Stimulated activated naive CD4-positive, alpha-beta T cell treated with Interleukin-2 at 50 U/mL for 16 hours (primary cell): ENCODE measurements around the gene ADARB2.

ENCODE experiments used
- DNase-seq: peaks from one replicate; lab custom pipeline; 2025; lab: John Stamatoyannopoulos, UW

The ADARB2 gene

GRCh38 chr10:1210667-1211066, 526.7 kb downstream of the ADARB2 start:
- DNase-seq, result no peak

DNA sequence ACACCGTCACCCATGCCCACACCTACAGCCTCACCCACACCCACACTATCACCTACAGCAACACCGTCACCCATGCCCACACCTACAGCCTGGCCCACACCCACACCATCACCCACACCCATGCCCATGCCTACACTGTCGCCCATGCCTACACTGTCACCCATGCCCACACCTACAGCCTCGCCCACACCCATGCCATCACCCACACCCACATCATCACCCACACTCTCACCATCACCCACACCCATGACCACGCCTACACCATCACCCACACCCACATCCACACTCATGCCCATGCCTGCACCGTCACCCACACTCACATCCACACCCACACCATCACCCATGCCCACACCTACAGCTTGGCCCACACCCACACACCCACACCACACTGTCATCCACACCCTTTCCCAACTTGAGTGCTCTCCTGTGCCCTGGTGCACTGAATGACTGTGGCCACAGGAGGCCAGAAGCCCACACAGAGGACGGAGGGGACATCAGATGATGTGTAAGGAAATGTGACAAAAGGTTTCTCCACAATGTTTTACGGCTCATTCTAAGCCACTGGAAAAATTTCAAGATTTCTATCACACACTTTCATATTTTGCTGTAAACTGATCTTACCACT, 527.9 kb downstream of the ADARB2 start:
- DNase-seq, result no peak

DNA sequence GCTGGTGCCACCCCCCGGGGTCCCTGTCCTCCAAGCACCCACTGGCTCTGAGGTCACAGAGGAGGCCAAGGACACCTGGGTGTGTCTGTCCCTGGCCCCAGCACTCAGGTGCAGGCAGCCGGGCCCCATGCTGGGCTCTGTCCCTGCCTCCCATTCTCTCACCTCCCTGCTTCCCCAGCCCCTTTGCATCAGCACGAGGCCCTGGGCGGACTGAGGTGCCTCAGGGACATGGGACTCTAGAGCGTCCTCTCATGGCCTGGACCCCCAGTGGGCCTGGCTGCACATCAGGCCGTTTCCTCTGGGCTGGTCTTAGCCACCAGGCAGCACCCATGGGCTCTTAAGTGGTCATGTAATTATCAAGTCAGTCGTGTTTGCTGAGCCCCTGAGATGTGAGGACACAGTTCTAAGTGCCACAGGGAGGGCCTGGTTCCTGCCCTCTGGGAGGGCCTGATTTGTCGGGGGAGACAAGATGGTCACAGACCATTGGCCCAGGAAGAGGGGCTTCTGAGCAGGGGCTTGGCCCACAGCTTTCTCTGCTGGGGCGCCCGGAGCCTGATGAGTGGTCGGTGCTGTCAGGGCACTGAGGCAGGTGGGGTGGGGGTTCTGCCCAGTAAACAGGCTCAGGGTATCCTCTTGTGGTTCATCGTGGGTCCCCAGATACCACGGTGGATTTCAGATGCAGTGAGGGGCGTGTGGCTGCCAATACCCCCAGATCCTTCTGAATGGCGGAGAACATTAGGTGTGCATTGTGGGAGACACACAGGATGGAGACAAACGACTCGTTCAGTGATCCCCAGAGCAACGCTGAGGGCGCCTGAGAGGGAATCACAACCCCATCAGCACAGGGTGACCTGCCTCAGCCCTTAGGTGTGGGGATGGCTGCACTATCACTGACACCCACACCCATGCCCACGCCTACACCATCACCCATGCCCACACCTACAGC, 528.7 kb downstream of the ADARB2 start:
- DNase-seq, result no peak

DNA sequence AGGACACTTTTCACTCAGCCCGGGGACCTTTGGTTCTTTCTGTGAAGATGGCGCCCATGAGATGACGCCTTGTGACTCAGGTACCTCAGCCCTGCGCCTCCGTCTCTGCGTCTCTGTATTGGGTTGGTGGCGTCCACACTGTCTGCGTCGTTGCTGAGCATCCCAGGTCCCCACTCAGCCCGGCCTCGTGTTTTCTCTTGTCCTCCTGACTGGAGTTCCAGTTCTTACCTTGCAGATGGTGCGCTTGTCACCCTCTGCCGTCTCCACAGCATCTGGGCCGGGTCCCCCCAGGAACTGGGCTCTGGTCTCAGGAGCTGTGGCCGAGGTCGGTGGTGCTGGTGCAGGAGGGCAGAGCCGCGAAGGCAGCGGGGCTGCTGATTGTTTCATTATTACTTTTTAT, 530.7 kb downstream of the ADARB2 start:
- no peak for DNase-seq

GRCh38 chr10:1206101-1206500, 531.2 kb downstream of the ADARB2 start:
- no peak for DNase-seq

- no peak for DNase-seq
Measured at GRCh38 chr10:1205450-1206030, 531.8 kb downstream of the ADARB2 start.

DNA sequence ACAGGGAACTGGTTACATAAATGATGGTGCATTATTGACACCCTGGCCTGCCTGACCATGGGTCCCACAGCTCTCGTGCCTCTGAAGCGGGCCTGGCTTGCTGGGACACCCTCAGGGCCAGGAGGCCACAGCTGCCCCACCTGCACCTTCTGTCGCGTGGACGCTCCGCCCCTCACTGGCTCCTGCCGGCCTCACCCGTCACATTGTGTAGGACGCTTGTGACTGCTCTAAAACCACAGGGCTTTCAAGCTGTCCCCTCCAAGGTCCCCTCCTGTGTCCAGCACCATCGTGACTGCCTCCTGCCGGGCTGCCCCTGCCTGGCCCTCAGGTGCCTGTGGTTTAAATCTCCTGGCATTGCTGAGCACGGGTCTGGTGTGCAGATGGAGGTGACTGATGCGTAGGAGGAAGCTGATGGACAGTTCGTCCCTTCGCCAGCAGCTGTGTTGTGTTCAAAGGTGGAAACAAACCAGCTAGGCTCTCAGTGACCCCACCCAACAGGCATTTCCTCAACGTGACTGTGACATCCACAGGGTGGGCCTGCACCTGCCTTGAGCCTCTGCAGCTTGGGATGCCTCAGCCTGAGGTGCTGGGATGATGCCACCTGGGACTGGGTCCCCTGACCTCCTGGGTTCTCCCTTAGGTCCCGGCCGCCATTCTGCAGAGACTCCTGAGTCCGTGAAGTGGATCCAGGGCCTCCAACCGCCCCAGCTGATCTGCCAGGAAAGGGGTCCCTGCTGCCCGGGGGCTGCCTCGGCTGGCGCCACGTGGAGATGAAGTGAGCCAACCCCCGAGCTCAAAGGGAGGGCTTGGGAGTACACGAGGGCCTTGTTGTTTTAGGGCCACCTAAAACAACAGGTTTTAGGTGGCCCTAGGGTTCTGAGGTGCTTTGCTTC, 532.6 kb downstream of the ADARB2 start:
- no peak for DNase-seq

DNA sequence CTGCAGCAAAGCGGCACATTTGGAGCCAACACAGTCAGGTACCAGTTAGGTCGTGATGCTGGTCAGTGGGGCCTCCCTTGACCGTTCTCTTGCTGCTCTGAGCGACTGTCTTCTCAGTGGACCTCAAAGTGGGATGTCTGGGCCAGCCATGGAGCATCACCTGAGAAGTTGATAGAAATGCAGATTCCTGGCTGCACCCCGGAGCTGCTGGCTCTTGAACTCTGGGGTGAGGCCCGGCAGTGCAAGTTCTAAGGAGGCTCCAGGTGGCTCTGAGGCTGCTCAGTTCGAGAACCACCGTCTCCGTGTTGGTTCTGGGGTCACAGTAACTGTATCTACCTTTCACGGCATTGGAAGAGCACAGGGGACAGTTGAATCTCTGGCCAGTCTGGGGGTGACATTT, 533.6 kb downstream of the ADARB2 start:
- DNase-seq, result no peak

DNA sequence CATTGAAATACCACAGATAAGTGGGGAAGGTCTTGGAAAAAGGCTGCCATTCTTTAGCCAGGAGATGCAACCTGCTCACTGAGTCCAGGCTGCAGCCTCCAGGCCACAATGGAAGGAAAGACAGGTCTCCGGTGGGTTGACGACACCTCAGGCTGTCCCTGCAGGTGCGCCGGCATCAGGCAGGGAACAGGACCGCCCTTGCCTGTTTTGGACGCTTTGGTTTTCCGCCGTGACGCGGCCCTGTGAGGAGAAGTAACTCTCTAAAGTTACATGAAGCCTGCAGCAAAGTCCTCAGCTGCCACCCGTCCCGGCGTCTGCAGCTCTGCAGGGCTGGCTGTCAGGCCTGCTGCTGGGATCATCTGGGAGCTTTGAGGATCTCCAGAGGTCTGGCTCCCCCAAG, 534.1 kb downstream of the ADARB2 start:
- no peak for DNase-seq

DNA sequence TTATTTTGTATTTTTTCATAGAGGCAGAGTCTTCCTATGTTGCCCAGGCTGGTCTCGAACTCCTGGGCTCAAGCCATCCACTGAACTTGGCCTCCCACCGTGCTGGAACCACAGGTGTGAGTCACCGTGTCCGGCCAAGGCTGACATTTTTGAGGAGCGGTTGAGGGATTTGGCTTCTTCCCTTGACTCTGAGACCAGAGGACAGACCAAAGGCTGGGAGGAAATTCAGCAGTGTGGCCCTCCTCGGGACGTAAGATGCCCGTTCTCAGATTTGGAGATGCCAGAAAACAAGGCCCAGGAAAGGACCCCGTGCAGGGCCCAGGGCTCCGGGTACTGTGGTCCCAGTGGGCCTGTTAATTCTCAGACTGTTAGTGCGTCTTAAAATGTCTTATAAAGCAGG, 535.0 kb downstream of the ADARB2 start:
- DNase-seq, result no peak

DNA sequence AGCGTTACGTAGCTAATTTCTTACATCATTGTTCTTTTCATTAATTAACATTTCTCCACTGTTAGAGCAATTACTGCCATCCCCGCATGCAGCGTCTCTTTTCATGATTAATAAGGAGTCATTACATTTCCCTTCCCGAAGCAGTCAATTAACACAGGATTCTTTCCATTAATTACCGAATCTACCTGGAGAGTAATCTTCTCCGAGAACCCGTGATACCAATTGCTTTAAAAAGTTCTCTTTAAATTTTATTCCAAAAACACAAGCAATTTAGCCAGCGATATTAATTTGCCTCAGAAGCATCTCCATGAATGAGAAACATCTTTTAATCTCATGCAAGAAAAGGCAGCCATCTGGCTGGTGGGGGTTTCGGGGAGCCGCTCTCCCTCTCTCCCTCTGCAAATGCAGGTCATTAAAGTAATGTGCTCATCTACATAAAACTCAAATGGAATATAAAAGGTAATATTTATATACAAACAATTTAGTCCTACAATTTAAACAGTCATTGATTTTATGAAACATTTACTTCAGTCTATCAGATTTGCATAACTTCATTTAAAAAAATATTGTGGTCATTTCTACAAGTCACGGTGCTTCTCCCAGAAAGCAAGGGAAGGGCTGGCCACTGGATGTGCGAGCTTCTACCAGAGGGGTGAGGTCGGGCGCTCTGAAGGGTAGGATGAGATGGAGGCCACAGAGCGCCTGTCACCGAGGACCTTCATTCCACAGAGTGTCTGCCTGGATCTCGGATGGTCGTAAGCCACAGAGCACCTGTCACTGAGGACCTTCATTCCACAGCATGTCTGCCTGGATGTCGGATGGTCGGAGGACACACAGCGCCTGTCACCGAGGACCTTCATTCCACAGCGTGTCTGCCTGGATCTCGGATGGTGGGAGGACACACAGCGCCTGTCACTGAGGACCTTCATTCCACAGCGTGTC, 536.2 kb downstream of the ADARB2 start:
- DNase-seq, result no peak

- DNase-seq, result no peak
Measured at GRCh38 chr10:1199897-1200721, 537.2 kb downstream of the ADARB2 start.

GRCh38 chr10:1199345-1199673, 538.0 kb downstream of the ADARB2 start:
- DNase-seq, result no peak

DNA sequence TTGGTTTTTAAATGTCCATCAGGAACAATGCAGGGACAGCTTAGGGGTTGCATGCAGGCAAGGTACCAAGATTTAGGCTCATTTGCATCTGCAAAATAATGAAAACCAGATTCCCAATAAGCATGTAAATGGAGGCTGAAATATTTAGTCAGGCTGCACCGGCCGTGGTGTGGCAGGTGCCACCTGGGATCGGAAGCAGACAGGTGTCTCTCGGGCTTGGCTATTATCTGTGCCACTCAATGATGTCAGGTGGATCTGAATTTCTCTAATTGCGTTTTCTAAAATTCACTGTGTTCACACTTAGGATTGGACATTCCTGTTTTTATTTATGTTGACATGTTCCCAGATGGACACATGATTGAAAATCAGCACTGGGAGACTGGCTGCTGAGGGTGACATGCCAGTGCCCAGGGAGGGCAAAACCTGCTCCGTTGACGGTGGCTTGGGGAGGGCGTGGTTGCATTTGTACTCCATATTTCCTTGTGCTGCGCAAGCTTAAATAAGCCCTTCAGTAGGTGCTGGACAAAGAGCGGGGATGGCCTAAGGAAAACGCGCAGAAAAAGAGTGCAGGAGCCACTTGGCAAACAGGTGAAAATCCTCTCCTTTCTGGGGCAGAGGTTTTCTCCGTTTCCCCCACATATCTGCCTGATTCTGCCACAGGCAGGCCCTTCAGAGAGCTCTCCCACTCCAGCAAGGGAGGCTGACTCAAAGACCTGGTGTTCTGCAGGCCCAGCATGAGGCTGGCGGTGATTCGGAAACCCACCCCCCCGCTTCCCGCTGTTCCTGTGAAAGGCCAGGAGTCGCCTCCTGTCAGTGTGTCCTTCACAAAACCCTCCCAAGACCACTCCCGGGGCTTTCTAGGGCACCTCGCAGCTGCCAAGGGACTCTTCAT, 538.6 kb downstream of the ADARB2 start:
- DNase-seq, result no peak

DNA sequence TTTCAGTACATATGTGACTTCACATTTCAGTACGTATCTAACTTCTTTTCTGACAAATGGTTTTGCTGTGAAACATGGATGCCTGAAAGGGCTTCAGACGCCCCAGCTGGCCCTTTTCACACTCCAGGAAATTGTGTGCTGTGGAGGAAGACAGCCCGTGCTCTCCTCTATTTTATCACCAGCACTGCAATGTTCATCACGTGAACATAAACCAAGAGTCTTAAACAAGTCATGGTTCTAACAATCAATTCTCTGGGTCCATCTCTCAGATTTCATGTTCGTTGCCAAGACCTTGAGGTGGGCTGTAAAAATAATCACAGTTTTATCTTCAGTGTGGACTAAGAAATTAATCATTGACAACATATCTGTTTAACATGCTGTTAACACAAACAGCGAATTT, 539.9 kb downstream of the ADARB2 start:
- DNase-seq, result no peak

DNA sequence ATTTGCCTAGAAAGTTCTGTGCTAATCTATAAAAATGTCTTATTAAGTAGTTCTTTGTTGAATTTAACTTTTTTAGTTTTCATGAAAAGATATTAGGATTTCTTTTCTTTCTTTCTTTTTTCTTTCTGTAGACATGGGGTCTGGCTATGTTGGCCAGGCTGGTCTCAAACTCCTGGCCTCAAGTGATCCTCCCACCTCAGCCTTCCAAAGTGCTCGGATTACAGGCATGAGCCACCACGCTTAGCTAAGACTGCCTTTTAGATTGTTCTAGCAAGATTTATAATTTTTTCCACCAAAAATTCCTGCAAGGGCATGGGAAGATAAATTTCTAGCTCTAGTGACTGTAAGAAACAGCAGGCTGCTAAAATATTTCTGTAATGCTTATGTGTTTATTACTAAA, 540.7 kb downstream of the ADARB2 start:
- no peak for DNase-seq

DNA sequence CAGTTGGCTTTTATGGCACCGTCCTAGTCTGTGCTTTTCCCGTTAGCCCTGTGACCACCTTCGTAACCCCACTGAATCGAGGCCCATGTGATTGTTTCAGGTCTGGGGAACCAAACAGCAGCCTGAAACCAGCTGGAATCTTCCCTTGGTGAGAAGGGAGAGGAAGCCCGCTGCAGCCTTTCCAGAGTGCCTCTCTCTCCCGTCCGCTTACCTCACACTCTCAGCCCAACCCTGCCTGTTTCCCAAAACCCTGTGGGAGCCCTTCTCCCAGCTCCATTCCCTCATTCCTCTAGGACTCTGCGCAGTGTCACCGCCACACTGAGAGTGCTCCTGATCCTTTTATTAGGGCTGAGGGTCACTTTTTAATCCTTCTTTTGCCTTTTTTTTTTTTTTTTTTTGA, 541.5 kb downstream of the ADARB2 start:
- no peak for DNase-seq

DNA sequence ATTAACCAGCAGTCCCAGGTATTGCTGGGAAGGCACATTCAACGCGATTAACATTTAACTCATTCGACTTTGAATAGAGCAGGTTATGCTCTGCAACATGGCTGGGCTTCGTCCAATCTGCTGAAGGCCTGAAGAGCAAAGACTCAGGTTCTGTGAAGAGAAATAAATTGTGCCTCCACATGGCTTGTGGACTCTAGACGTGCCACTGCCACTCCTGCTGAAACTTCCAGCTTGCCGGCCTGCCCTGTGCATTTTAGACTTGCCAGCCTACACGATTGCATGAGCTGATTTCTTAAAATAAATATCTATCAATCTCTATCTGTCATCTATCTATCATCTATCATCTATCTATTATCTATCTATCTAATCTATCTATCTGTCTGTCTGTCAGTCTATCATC, 543.2 kb downstream of the ADARB2 start:
- DNase-seq, result no peak

DNA sequence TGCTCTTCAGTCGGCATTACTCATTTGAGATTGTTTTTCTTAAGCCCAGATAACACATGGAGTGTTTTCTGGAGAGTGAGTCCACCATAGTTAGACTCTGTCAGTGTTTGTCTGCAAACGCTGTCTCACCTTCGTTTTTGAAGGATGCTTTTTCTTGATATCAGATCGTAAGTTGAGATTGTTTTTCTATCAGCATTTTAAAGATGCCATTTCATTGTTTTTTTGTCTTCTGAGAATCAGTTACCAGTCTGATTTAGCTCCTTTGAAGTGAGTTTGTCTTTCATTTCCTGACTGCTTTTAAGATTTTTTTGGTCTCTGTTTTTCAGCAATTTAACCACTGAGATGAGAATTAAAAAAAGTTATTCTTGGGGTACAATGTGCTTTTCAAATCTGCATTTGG, 543.8 kb downstream of the ADARB2 start:
- DNase-seq, result no peak
